Skeletal muscle cell (primary cell): ENCODE measurements around the gene KRT17.
"Not testable (repeated sequence)": the region's sequence is repeated elsewhere in the genome, so short reads cannot be mapped to it uniquely, and the experiment has no call there.

Experiments used
- DNase-seq: peaks from one replicate; pipeline ENCODE4 v3.0.0-alpha.2; 2010; ENCODE audit warnings: low read depth
- H3K4me3 ChIP-seq: 2 replicates; pipeline ENCODE4 v1.5.1; 2011; ENCODE audit warnings: low read depth, mild to moderate bottlenecking, control low read depth, low read length, moderate library complexity

KRT17 gene

GRCh38 chr17:41636652-41637051 is 12.3 kb upstream of the KRT17 start:
- H3K4me3 ChIP-seq: no peak overlapping the region
- DNase-seq: no peak

GRCh38 chr17:41635121-41636097 is 11.0 kb upstream of the KRT17 start:
- no peak overlapping the region for H3K4me3 ChIP-seq
- DNase-seq: no peak

GRCh38 chr17:41634639-41635038 is 10.3 kb upstream of the KRT17 start:
- H3K4me3 ChIP-seq: no peak overlapping the region
- no peak for DNase-seq

GRCh38 chr17:41633556-41634199 is 9.3 kb upstream of the KRT17 start:
- DNase-seq: no peak
- no peak overlapping the region for H3K4me3 ChIP-seq

GRCh38 chr17:41632482-41633105 is 8.2 kb upstream of the KRT17 start:
- H3K4me3 ChIP-seq: no peak overlapping the region
- DNase-seq: no peak

- no peak overlapping the region for H3K4me3 ChIP-seq
- DNase-seq: no peak
These were observed 7.5 kb upstream of the KRT17 start for GRCh38 chr17:41631898-41632285.

GRCh38 chr17:41631025-41631897 is 6.9 kb upstream of the KRT17 start:
- DNase-seq: no peak
- H3K4me3 ChIP-seq: no peak overlapping the region

- no peak for DNase-seq
These were observed 5.7 kb upstream of the KRT17 start for GRCh38 chr17:41629826-41630670.

GRCh38 chr17:41629316-41629715 is 4.9 kb upstream of the KRT17 start:
- DNase-seq: no peak
- no peak overlapping the region for H3K4me3 ChIP-seq

More at GRCh38 chr17:41629826-41630670, 5.7 kb upstream of the KRT17 start:
- H3K4me3 ChIP-seq: no peak overlapping the region

GRCh38 chr17:41628621-41629255 is 4.4 kb upstream of the KRT17 start:
- not testable (repeated sequence) for H3K4me3 ChIP-seq, DNase-seq

GRCh38 chr17:41628073-41628370 is 3.6 kb upstream of the KRT17 start:
- H3K4me3 ChIP-seq, DNase-seq: not testable (repeated sequence)

GRCh38 chr17:41627316-41628072 is 3.1 kb upstream of the KRT17 start:
- H3K4me3 ChIP-seq: no peak overlapping the region
- DNase-seq: no peak

- DNase-seq, H3K4me3 ChIP-seq: not testable (repeated sequence)
These were observed 2.5 kb upstream of the KRT17 start for GRCh38 chr17:41626914-41627295.

- not testable (repeated sequence) for DNase-seq, H3K4me3 ChIP-seq
These were observed 1.9 kb upstream of the KRT17 start for GRCh38 chr17:41626028-41626913.

- H3K4me3 ChIP-seq: no peak overlapping the region
- no peak for DNase-seq
These were observed 1.2 kb upstream of the KRT17 start for GRCh38 chr17:41625602-41626001.

- not testable (repeated sequence) for H3K4me3 ChIP-seq, DNase-seq
These were observed 1.1 kb downstream of the KRT17 start for GRCh38 chr17:41623184-41623861.
